ENCODE data around the gene AKT3.

AKT3 gene

GRCh38 chr1:243733670-243734307 lies 116.3 kb downstream of the AKT3 start:
- no peak for DNase-seq (ENCODE audit: low read depth in 3 of 3, low spot score in 1 of 3)

- DNase-seq (ENCODE audit: low read depth in 3 of 3, low spot score in 1 of 3): no peak
These were observed 117.4 kb downstream of the AKT3 start for GRCh38 chr1:243732637-243733036.

GRCh38 chr1:243731974-243732625 lies 117.9 kb downstream of the AKT3 start:
- no peak for DNase-seq (ENCODE audit: low read depth in 3 of 3, low spot score in 1 of 3)

GRCh38 chr1:243731301-243731891 lies 118.6 kb downstream of the AKT3 start:
- DNase-seq (ENCODE audit: low read depth in 3 of 3, low spot score in 1 of 3): no peak

- DNase-seq (ENCODE audit: low read depth in 3 of 3, low spot score in 1 of 3): no peak
These were observed 119.4 kb downstream of the AKT3 start for GRCh38 chr1:243730487-243731150.

- DNase-seq (ENCODE audit: low read depth in 3 of 3, low spot score in 1 of 3): no peak
These were observed 120.1 kb downstream of the AKT3 start for GRCh38 chr1:243729956-243730355.

- DNase-seq (ENCODE audit: low read depth in 3 of 3, low spot score in 1 of 3): no peak
These were observed 122.4 kb downstream of the AKT3 start for GRCh38 chr1:243727503-243728203.

- no peak for DNase-seq (ENCODE audit: low read depth in 3 of 3, low spot score in 1 of 3)
These were observed 123.1 kb downstream of the AKT3 start for GRCh38 chr1:243726806-243727502.

GRCh38 chr1:243725846-243726245 lies 124.2 kb downstream of the AKT3 start:
- DNase-seq (ENCODE audit: low read depth in 3 of 3, low spot score in 1 of 3): no peak

- DNase-seq (ENCODE audit: low read depth in 3 of 3, low spot score in 1 of 3): no peak
These were observed 125.0 kb downstream of the AKT3 start for GRCh38 chr1:243725075-243725474.

- DNase-seq (ENCODE audit: low read depth in 3 of 3, low spot score in 1 of 3): no peak
These were observed 126.5 kb downstream of the AKT3 start for GRCh38 chr1:243723458-243724043.

- DNase-seq (ENCODE audit: low read depth in 3 of 3, low spot score in 1 of 3): no peak
These were observed 127.0 kb downstream of the AKT3 start for GRCh38 chr1:243723050-243723449.

GRCh38 chr1:243719476-243719875 lies 130.6 kb downstream of the AKT3 start:
- no peak for DNase-seq (ENCODE audit: low read depth in 3 of 3, low spot score in 1 of 3)

- DNase-seq (ENCODE audit: low read depth in 3 of 3, low spot score in 1 of 3): no peak
These were observed 131.2 kb downstream of the AKT3 start for GRCh38 chr1:243718893-243719292.

GRCh38 chr1:243718022-243718421 lies 132.0 kb downstream of the AKT3 start:
- no peak for DNase-seq (ENCODE audit: low read depth in 3 of 3, low spot score in 1 of 3)

GRCh38 chr1:243716906-243717305 lies 133.1 kb downstream of the AKT3 start:
- no peak for DNase-seq (ENCODE audit: low read depth in 3 of 3, low spot score in 1 of 3)

- no peak for DNase-seq (ENCODE audit: low read depth in 3 of 3, low spot score in 1 of 3)
These were observed 134.8 kb downstream of the AKT3 start for GRCh38 chr1:243715285-243715684.

- DNase-seq (ENCODE audit: low read depth in 3 of 3, low spot score in 1 of 3): no peak
These were observed 136.4 kb downstream of the AKT3 start for GRCh38 chr1:243713470-243714186.

GRCh38 chr1:243712941-243713340 lies 137.1 kb downstream of the AKT3 start:
- DNase-seq (ENCODE audit: low read depth in 3 of 3, low spot score in 1 of 3): no peak

- DNase-seq (ENCODE audit: low read depth in 3 of 3, low spot score in 1 of 3): no peak
These were observed 137.8 kb downstream of the AKT3 start for GRCh38 chr1:243712242-243712641.

All from stimulated activated CD4-positive, alpha-beta T cell treated with anti-CD3 and anti-CD28 coated beads, TNF-alpha, amount 100 ng/mL, for 1 hour (primary cell).